A673 (cell line): ENCODE measurements around the gene TGM1. TPM values are rescaled to one million over a fixed set of nuclear protein-coding genes. Genes with fewer than 3 reads are reported as not detected.
A peak's percentile ranks its signal among the peaks of the same experiment; 100 is the strongest.

Source experiments
- BruUV-seq: library from RNA; stranded (reverse); fragments of 400-500 nt; replicated peaks from 2 replicates; lab custom pipeline; 2021; lab: Mats Ljungman, UMichigan
- CTCF ChIA-PET: fragments of 300-600 bp; sonication (Branson Sonifier 250); formaldehyde crosslinking; loops from one replicate; lab custom pipeline; 2022; ENCODE audit warnings: antibody characterized with exemption; lab: Charles Lee
- POLR2A ChIA-PET: fragments of 300-600 bp; sonication (Branson Sonifier 250); formaldehyde crosslinking; loops from one replicate; lab custom pipeline; 2022; ENCODE audit warnings: antibody characterized with exemption; ENCODE audit not compliant: low non-redundant PET; lab: Charles Lee
- DNase-seq: peaks from one replicate; pipeline ENCODE4 v3.0.0-alpha.2; 2015; ENCODE audit warnings: low spot score
- H3K27ac ChIP-seq: fragments of 200-600 bp; sonication (generic); 2 replicates; pipeline ENCODE4 v1.5.1; 2016; ENCODE audit warnings: mixed run types, low read depth, mild to moderate bottlenecking, mixed read lengths, antibody characterized with exemption, low read length; ENCODE audit not compliant: poor library complexity, severe bottlenecking
- H3K27me3 ChIP-seq: fragments of 200-600 bp; sonication (generic); replicated peaks from 2 replicates; pipeline ENCODE4 v1.6.1; 2017; ENCODE audit warnings: mixed run types, low read depth, mild to moderate bottlenecking, mixed read lengths, antibody characterized with exemption, low read length; ENCODE audit not compliant: insufficient read depth, poor library complexity
- H3K36me3 ChIP-seq: fragments of 200-600 bp; sonication (generic); 2 replicates; pipeline ENCODE4 v1.6.1; 2016; ENCODE audit warnings: mixed run types, mild to moderate bottlenecking, mixed read lengths, antibody characterized with exemption, low read length; ENCODE audit not compliant: insufficient read depth, poor library complexity, severe bottlenecking
- H3K4me1 ChIP-seq: fragments of 200-600 bp; sonication (generic); 2 replicates; pipeline ENCODE4 v1.6.1; 2017; ENCODE audit warnings: mixed run types, mild to moderate bottlenecking, mixed read lengths, antibody characterized with exemption, low read length; ENCODE audit not compliant: insufficient read depth, poor library complexity, severe bottlenecking
- H3K4me3 ChIP-seq: fragments of 200-600 bp; sonication (generic); 2 replicates; pipeline ENCODE4 v1.5.1; 2016; ENCODE audit warnings: low read depth, mixed run types, mild to moderate bottlenecking, mixed read lengths, low read length; ENCODE audit not compliant: poor library complexity, severe bottlenecking
- H3K9me3 ChIP-seq: fragments of 200-600 bp; sonication (generic); 2 replicates; pipeline ENCODE4 v1.6.1; 2016; ENCODE audit warnings: mixed run types, low read depth, mild to moderate bottlenecking, mixed read lengths, antibody characterized with exemption, low read length; ENCODE audit not compliant: poor library complexity, severe bottlenecking
- EZH2 ChIP-seq: fragments of 200-600 bp; sonication (generic); IDR thresholded peaks from 2 replicates; pipeline ENCODE4 v1.6.1; 2017; ENCODE audit warnings: borderline replicate concordance, low read depth, mild to moderate bottlenecking, mixed read lengths, antibody characterized with exemption, low read length; ENCODE audit not compliant: poor library complexity, severe bottlenecking
- intact Hi-C: fragments of 100-400 bp; cut with micrococcal nuclease; formaldehyde crosslinking; loops from one replicate; pipeline ENCODE4 v1.10.0; 2022; ENCODE audit not compliant: unreplicated experiment
- total RNA-seq: library from RNA; stranded (reverse); gene quantifications from 2 replicates; pipeline ENCODE4 v1.2.3, GENCODE V29; 2021
- TF ChIP-seq, protein P1 (sequence below): fragments of 300-800, 200-600 bp; sonication (generic); conservative IDR thresholded peaks from 2 replicates; pipeline ENCODE4 v1.5.1; 2017; ENCODE audit warnings: low read depth, mild to moderate bottlenecking, antibody characterized with exemption, low read length, moderate library complexity, mixed read lengths

Gene TGM1
- total RNA-seq, 1 experiment from 2014 or later, result 1.5 TPM

DNA sequence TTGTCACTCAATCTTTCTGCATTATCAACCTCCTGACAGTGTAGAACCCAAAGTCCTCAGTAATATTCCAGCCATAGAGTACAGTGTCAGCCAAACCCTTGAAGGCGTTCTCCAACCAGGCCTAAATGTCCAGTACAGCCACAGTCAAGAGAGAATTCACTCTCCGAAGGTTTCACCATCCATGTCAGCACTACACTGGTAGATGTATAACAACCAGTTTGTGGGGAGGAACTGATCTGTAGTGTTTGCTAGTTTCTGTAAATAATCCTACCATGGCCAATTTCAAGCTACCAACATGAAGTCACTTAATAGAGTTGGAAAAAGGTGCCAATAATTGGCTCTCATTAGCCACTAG lies 46.7 kb downstream of the TGM1 start:
- no TSS peak for BruUV-seq
- Histone ChIP-seq H3K27ac (peak overlapping the region; percentile 40), H3K4me1 (peaks cover 9% of the 10 kb centered on the region), H3K36me3 (peaks cover 10% of the 10 kb centered on the region), H3K9me3 (no peaks in the 10 kb centered on the region), H3K4me3 (peak overlapping the region; percentile 93), H3K27me3 (no peaks in the 10 kb centered on the region)
- DNase-seq, result no peak
- ChIA-PET CTCF (interaction anchor here (1.0 to 1.2 kb wide), 2 partner anchors 81 to 92 kb away, joined by 4 to 6 read pairs; partner anchors contain the start of gene CIDEB), POLR2A (no interaction called here)
- TF ChIP-seq, protein P1, sequence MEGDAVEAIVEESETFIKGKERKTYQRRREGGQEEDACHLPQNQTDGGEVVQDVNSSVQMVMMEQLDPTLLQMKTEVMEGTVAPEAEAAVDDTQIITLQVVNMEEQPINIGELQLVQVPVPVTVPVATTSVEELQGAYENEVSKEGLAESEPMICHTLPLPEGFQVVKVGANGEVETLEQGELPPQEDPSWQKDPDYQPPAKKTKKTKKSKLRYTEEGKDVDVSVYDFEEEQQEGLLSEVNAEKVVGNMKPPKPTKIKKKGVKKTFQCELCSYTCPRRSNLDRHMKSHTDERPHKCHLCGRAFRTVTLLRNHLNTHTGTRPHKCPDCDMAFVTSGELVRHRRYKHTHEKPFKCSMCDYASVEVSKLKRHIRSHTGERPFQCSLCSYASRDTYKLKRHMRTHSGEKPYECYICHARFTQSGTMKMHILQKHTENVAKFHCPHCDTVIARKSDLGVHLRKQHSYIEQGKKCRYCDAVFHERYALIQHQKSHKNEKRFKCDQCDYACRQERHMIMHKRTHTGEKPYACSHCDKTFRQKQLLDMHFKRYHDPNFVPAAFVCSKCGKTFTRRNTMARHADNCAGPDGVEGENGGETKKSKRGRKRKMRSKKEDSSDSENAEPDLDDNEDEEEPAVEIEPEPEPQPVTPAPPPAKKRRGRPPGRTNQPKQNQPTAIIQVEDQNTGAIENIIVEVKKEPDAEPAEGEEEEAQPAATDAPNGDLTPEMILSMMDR, result no peak
- TF ChIP-seq EZH2, result no peak
- intact Hi-C loops, result no loop called here

GRCh38 chr14:24215495-24216344 lies 47.3 kb downstream of the TGM1 start, which contains the start of gene MDP1:
Gene MDP1 (minus strand): TSS chr14:24216066. CDS start chr14:24215955, 111 bp downstream.
- intact Hi-C loops, result no loop called here
- H3K4me1 ChIP-seq, result peaks cover 9% of the 10 kb centered on the region
- H3K4me3 ChIP-seq, result peak within 1 kb of the TSS; percentile 93
- H3K27me3 ChIP-seq, result no peaks in the 10 kb centered on the region
- ChIA-PET POLR2A (interaction anchor here (0.5 kb wide), 1 partner anchor 185 kb away, joined by 3 read pairs; no protein-coding TSS in a partner anchor), CTCF (interaction anchor here (1.0 to 1.2 kb wide), 2 partner anchors 82 to 92 kb away, joined by 4 to 6 read pairs; partner anchors contain the start of gene CIDEB)
- TF ChIP-seq, protein P1, result peak; percentile 77
- no peak for TF ChIP-seq EZH2
- BruUV-seq, result no TSS peak
- peak within 1 kb of the TSS; percentile 86 for H3K27ac ChIP-seq
- H3K9me3 ChIP-seq, result no peaks in the 10 kb centered on the region
- peaks cover 12% of the 10 kb centered on the region for H3K36me3 ChIP-seq
- peak; percentile 93 for DNase-seq

DNA sequence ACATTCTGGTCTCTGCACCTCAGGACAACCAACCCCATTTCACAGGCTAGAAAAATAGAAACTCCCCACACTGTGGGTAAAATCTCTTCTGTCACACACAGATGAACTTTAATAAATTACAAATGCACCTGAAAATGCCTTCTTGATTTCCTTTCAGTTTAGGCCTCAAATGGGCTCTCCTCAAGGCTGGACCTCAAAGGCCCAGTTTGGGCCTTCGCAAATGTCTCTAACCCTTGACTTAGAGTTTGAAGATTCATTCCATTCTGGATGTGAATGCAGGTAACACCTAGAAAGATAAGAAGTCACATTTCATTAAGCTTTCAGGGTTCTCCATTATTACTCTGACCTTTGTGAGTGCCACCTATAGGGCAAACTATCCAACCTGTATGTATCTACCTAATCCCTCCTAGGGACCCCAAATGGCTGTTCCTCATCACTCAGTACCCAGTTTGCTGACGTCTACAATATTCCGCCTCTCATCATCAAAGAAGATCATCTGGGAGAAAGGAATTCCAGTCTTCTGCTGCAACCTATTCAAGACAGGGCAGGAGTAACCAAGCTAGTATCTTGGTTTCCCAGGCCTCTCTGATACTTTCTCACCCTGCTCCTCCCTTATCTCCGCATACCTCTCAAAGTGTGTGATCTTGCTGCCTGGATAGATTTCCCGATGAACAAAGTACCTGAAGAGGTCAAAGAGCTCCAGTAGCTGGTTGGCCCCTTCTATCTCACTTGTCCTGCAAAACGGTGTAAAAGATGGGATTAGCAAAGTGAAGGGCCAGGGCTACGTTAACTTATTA lies 48.9 kb downstream of the TGM1 start:
- H3K9me3 ChIP-seq, result no peaks in the 10 kb centered on the region
- H3K36me3 ChIP-seq, result peaks cover 27% of the 10 kb centered on the region
- H3K4me3 ChIP-seq, result peak overlapping the region; percentile 58
- H3K27ac ChIP-seq, result peak overlapping the region; percentile 90
- no peak for TF ChIP-seq EZH2
- TF ChIP-seq, protein P1, result no peak
- no peaks in the 10 kb centered on the region for H3K27me3 ChIP-seq
- DNase-seq, result no peak
- intact Hi-C loops, result loop anchor here (1.0 kb wide), 1 partner anchor 18 kb away; the partner anchor contains the start of genes GMPR2 and NEDD8
- POLR2A ChIA-PET, result no interaction called here
- peaks cover 9% of the 10 kb centered on the region for H3K4me1 ChIP-seq
- BruUV-seq, result TSS peak; percentile 87
- CTCF ChIA-PET, result no interaction called here
